Right lobe of liver (tissue), 6 donors: ENCODE results near the gene SPIRE2. TPM values are rescaled to one million over a fixed set of nuclear protein-coding genes. Genes with fewer than 3 reads are reported as not detected.

Experiments used
- ATAC-seq, 4 donors: fragments of 200-7000 bp; cut with Tn5 transposase; one replicate each; pipeline ENCODE4 v1.9.1; 2020; ENCODE audit warnings: mild to moderate bottlenecking in 4 of 4, moderate library complexity in 4 of 4
- DNase-seq, 3 donors: peaks; one replicate each; pipeline ENCODE4 v3.0.0-alpha.2; 2020
- H3K27ac ChIP-seq, 3 donors: fragments of 200-600 bp; one replicate each; pipeline ENCODE4 v1.8.0; 2022
- H3K27me3 ChIP-seq, 2 donors: fragments of 200-600 bp; one replicate each; pipeline ENCODE4 v1.8.0; 2022
- H3K36me3 ChIP-seq, 4 donors: fragments of 200-600 bp; sonication (generic) in 1 of 4; one replicate each; pipeline versions ENCODE4 v1.5.1 to v1.8.0; 2017 to 2022; ENCODE audit warnings: control low read depth in 1 of 4
- H3K4me1 ChIP-seq, 4 donors: fragments of 200-600 bp; sonication (generic) in 1 of 4; one replicate each; pipeline versions ENCODE4 v1.5.1 to v1.8.0; 2017 to 2022; ENCODE audit warnings: control low read depth in 1 of 4
- H3K4me3 ChIP-seq, 3 donors: fragments of 200-600 bp; one replicate each; pipeline ENCODE4 v1.8.0; 2022
- H3K9me3 ChIP-seq, 4 donors: fragments of 200-600 bp; sonication (generic) in 1 of 4; one replicate each; pipeline versions ENCODE4 v1.5.1 to v1.8.0; 2017 to 2022; ENCODE audit warnings: control low read depth in 1 of 4
- CTCF ChIP-seq, 4 donors: fragments of 200-600 bp in 3 of 4; fragments of 450-650 bp in 1 of 4; IDR thresholded peaks; one replicate each; pipeline versions ENCODE4 v1.5.1 to v1.8.0; 2016 to 2022; ENCODE audit warnings: antibody characterized with exemption in 4 of 4, mild to moderate bottlenecking in 2 of 4
- POLR2A ChIP-seq: fragments of 450-650 bp; IDR thresholded peaks from one replicate; pipeline ENCODE4 v1.6.1; 2017; ENCODE audit warnings: antibody characterized with exemption, mild to moderate bottlenecking
- WGBS: methylation state at CpG from one replicate; pipeline ENCODE4 v1.1.6; 2018; ENCODE audit warnings: low coverage, low lambda C conversion rate; ENCODE audit not compliant: insufficient coverage; ENCODE audit errors: missing lambda C conversion rate; 5-methylcytosine and 5-hydroxymethylcytosine counted together
- intact Hi-C, 2 donors: fragments of 100-400 bp; cut with DNase I; formaldehyde crosslinking; loops; one replicate each; pipeline versions ENCODE4 v1.11.2 to v1.14.1; 2022
- total RNA-seq, 6 experiments: library from RNA; depleted of rRNA in 2 of 6; stranded (reverse); fragments of >200 nt in 2 of 6; fragmentation: NEBNext Ultra II Directional in 3 of 6; extraction: Animal tissue kit (Norgen Biotek cat#: 25700) in 3 of 6; gene quantifications; one replicate each; pipeline versions ENCODE4 v1.1.0 to v1.2.4, GENCODE V29; 2016 to 2023
- donor health status: DM: no; HTN: yes; CAD: no.
- donor health status: DM: no; HTN: no; CAD: no.
- donor health status: DM: no; HTN: no; CAD: no.
- donor health status: DM: no; HTN: yes; CAD: no.
- donor health status: DM: no; HTN: yes; CAD: no.

Gene SPIRE2
- total RNA-seq, 6 experiments from 2014 or later: 4.8 to 7.8 (median 6.1) TPM

- DNase-seq (no peak), ATAC-seq (peak in 1 of 4 donors; percentile 28)
- H3K36me3 ChIP-seq: no peaks in the 10 kb centered on the region
- H3K27me3 ChIP-seq: no peaks in the 10 kb centered on the region
- TF ChIP-seq POLR2A (no peak), CTCF (IDR thresholded peaks at IDR 0.05) (no peak)
- no peak overlapping the region for H3K4me3 ChIP-seq
- WGBS: 54% methylated on average over 4 of the region's 13 CpGs
- intact Hi-C loops: no loop called here
- no peaks in the 10 kb centered on the region for H3K9me3 ChIP-seq
- no peaks in the 10 kb centered on the region for H3K4me1 ChIP-seq
- H3K27ac ChIP-seq: no peak overlapping the region
Measured at GRCh38 chr16:89844739-89845339, 16.6 kb downstream of the SPIRE2 start.

GRCh38 chr16:89845417-89845816, 17.1 kb downstream of the SPIRE2 start:
- no peak for TF ChIP-seq CTCF (IDR thresholded peaks at IDR 0.05)
- TF ChIP-seq POLR2A: no peak
- peak in 1 of 4 donors; percentile 23 for ATAC-seq
- H3K4me1 ChIP-seq: no peaks in the 10 kb centered on the region
- no peak for DNase-seq
- H3K27ac ChIP-seq: no peak overlapping the region
- 67% methylated on average over 2 of the region's 13 CpGs for WGBS
- no peaks in the 10 kb centered on the region for H3K36me3 ChIP-seq
- intact Hi-C loops: no loop called here
- no peaks in the 10 kb centered on the region for H3K9me3 ChIP-seq
- no peak overlapping the region for H3K4me3 ChIP-seq
- H3K27me3 ChIP-seq: no peaks in the 10 kb centered on the region

DNA sequence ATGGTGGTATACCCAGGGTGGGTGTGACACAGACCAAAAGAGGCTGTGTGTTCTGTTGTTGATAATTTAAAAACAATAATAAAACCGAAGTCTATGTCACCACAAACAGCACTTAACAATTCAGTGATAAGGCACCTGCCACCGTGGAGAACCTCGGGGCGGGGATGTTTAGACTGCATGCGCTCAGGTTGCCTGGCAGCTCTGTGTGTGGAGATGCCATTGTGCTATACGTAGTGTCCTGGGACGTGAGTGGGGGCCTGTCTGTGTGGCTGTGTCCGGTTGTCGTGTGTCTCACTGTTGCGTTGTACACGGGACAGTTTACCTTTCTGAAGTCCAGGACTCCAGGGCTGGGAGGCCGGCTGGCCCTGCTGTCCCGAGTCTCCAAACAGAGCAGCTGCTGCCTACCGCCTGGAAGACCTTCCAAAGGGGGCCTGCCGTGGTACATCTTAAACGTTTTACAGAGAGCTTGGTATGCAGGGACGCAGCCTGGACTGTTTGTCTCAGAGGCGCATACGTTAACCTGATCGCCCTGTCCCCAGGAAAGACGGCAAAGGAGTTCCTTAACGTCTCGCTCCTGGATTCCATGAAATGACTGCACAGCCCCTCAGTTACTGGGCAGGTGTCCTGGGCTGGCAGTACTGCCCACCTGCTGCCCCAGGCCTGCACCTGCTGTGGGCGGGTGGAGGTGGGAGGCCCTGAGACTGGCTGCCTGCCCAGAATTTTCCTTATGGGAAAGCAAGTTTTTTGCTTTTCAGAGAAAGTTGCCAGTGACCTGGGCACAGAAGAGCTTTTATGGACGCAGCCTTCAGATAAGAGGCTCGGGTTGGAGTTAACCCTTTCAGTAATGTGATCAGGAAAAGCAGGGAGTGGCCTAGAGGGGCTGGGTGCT, 19.0 kb downstream of the SPIRE2 start:
- TF ChIP-seq CTCF (IDR thresholded peaks at IDR 0.05) (no peak), POLR2A (no peak)
- ATAC-seq: no peak
- DNase-seq: no peak
- intact Hi-C loops: no loop called here
- no peaks in the 10 kb centered on the region for H3K36me3 ChIP-seq
- H3K4me3 ChIP-seq: no peak overlapping the region
- H3K27ac ChIP-seq: no peak overlapping the region
- H3K27me3 ChIP-seq: no peaks in the 10 kb centered on the region
- H3K4me1 ChIP-seq: no peaks in the 10 kb centered on the region
- no peaks in the 10 kb centered on the region for H3K9me3 ChIP-seq
- 32% methylated on average over 5 of the region's 26 CpGs for WGBS

DNA sequence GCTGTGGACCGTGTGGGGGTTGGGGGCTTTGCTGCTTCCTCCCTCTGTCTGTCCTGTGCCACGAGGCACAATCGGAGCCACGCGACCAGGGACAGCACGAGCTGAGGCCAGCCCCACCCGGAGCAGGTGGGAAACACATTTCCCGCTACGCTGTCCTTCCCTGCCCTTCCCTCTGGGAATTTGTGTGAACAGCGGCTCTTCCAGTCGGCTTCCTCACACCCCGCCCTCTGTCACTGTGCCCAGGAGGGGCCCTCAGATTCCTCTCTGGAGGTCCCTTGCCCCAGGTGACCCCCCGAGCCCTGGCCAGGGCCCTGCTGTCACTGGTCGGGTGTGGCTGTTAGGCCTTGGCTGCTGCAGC, 19.6 kb downstream of the SPIRE2 start:
- H3K27me3 ChIP-seq: no peaks in the 10 kb centered on the region
- intact Hi-C loops: no loop called here
- TF ChIP-seq POLR2A (no peak), CTCF (IDR thresholded peaks at IDR 0.05) (no peak)
- H3K36me3 ChIP-seq: no peaks in the 10 kb centered on the region
- H3K4me3 ChIP-seq: no peak overlapping the region
- no peak overlapping the region for H3K27ac ChIP-seq
- no peaks in the 10 kb centered on the region for H3K4me1 ChIP-seq
- H3K9me3 ChIP-seq: no peaks in the 10 kb centered on the region
- DNase-seq (no peak), ATAC-seq (no peak)
- WGBS: 92% methylated on average over 2 of the region's 14 CpGs
